Activated CD4-positive, alpha-beta T cell treated with anti-CD3 and anti-CD28 coated beads, Interleukin-2, amount 10 ng/mL, durations not matched to agents 24 days and 14 days (primary cell): ENCODE data around the gene TUBA3C. TPM values are rescaled to one million over a fixed set of nuclear protein-coding genes. Genes with fewer than 3 reads are reported as not detected.

Experiments
- DNase-seq: peaks from one replicate; pipeline ENCODE4 v3.0.0; 2022
- H3K27ac Mint-ChIP-seq: one replicate; pipeline ENCODE4 v1.8.0; 2022; ENCODE audit warnings: mild to moderate bottlenecking, mixed read lengths
- H3K27me3 Mint-ChIP-seq: one replicate; pipeline ENCODE4 v1.8.0; 2022; ENCODE audit warnings: mixed read lengths
- H3K36me3 Mint-ChIP-seq: one replicate; pipeline ENCODE4 v1.8.0; 2022; ENCODE audit warnings: low read depth, mild to moderate bottlenecking, mixed read lengths
- H3K4me1 Mint-ChIP-seq: one replicate; pipeline ENCODE4 v1.8.0; 2021; ENCODE audit warnings: mixed read lengths
- H3K4me3 Mint-ChIP-seq: one replicate; pipeline ENCODE4 v1.8.0; 2022; ENCODE audit warnings: mild to moderate bottlenecking, moderate library complexity, mixed read lengths
- H3K9me3 Mint-ChIP-seq: one replicate; pipeline ENCODE4 v1.8.0; 2021; ENCODE audit warnings: mixed read lengths
- intact Hi-C: fragments of 100-400 bp; cut with micrococcal nuclease; formaldehyde crosslinking; loops from one replicate; pipeline ENCODE4 v1.15.1; 2023
- total RNA-seq: library from RNA; stranded (reverse); gene quantifications from 2 replicates; pipeline ENCODE4 v1.2.3, GENCODE V29; 2022

TUBA3C gene
- total RNA-seq, 1 donor from 2014 or later: not detected

- Mint-ChIP-seq H3K36me3 (no peaks in the 10 kb centered on the region), H3K4me3 (no peak overlapping the region), H3K4me1 (no peaks in the 10 kb centered on the region), H3K27ac (no peak overlapping the region), H3K27me3 (no peaks in the 10 kb centered on the region), H3K9me3 (peaks cover 1% of the 10 kb centered on the region)
- intact Hi-C loops: no loop called here
- DNase-seq: no peak
Measured at GRCh38 chr13:19156013-19156825, 25.4 kb downstream of the TUBA3C start.

DNA sequence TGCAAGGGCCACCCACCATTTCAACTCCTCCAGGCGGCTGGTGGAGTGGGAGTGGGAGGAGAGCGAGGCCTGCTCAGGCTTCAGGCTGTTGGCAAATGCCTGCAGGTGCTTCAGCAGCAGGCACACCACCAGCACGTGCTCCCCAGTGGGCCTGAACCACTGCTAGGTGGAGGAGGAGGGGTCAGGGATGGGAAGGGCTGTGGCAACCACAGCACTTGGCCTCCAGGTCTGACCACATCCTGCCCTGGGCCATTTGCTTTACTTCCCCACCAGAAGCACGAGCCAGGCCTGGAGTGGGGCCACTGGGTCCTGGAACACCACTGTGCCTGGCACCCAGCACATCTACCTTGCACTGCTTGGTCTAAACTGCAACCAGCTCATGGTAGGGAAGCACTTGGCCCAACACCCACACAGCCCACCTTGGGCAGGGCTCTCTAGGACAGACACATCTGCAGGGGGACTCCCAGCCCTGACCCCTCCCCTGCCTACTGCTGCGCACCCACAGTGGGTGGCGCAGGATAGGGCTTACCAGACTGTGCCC, 26.2 kb downstream of the TUBA3C start:
- Mint-ChIP-seq H3K4me1 (no peaks in the 10 kb centered on the region), H3K27ac (no peak overlapping the region), H3K36me3 (no peaks in the 10 kb centered on the region), H3K9me3 (no peaks in the 10 kb centered on the region), H3K27me3 (no peaks in the 10 kb centered on the region), H3K4me3 (no peak overlapping the region)
- intact Hi-C loops: no loop called here
- DNase-seq: no peak

GRCh38 chr13:19154843-19155242, 26.8 kb downstream of the TUBA3C start:
- H3K27me3 Mint-ChIP-seq: no peaks in the 10 kb centered on the region
- H3K4me1 Mint-ChIP-seq: no peaks in the 10 kb centered on the region
- H3K27ac Mint-ChIP-seq: no peak overlapping the region
- no peaks in the 10 kb centered on the region for H3K9me3 Mint-ChIP-seq
- intact Hi-C loops: no loop called here
- DNase-seq: no peak
- H3K36me3 Mint-ChIP-seq: no peaks in the 10 kb centered on the region
- no peak overlapping the region for H3K4me3 Mint-ChIP-seq

- H3K4me3 Mint-ChIP-seq: no peak overlapping the region
- H3K4me1 Mint-ChIP-seq: no peaks in the 10 kb centered on the region
- H3K27me3 Mint-ChIP-seq: no peaks in the 10 kb centered on the region
- H3K36me3 Mint-ChIP-seq: no peaks in the 10 kb centered on the region
- H3K9me3 Mint-ChIP-seq: no peaks in the 10 kb centered on the region
- no peak for DNase-seq
- intact Hi-C loops: no loop called here
- H3K27ac Mint-ChIP-seq: no peak overlapping the region
Measured at GRCh38 chr13:19153782-19154450, 27.7 kb downstream of the TUBA3C start.

DNA sequence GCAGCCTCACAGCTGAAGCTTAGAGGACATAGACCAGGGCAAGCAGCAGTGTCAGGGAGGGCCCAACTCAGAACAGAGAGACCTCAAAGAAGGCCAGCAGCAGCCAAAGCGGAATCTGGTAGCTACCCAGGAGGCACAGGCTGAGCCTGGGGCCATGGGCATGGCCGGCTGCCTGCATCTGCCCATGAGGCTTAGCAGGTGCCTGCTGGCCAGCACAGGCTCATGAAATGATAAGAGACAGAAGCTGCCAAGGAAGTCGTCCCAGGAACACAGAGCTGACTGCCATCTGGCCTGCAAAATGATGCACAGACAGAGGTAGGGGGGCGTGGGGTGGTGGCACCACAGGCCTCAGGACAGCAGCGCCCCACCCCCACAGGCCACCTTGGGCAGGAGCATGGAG, 29.2 kb downstream of the TUBA3C start:
- Mint-ChIP-seq H3K4me3 (no peak overlapping the region), H3K9me3 (peaks cover 4% of the 10 kb centered on the region), H3K4me1 (no peaks in the 10 kb centered on the region), H3K36me3 (no peaks in the 10 kb centered on the region), H3K27ac (no peak overlapping the region), H3K27me3 (no peaks in the 10 kb centered on the region)
- no peak for DNase-seq
- intact Hi-C loops: no loop called here

DNA sequence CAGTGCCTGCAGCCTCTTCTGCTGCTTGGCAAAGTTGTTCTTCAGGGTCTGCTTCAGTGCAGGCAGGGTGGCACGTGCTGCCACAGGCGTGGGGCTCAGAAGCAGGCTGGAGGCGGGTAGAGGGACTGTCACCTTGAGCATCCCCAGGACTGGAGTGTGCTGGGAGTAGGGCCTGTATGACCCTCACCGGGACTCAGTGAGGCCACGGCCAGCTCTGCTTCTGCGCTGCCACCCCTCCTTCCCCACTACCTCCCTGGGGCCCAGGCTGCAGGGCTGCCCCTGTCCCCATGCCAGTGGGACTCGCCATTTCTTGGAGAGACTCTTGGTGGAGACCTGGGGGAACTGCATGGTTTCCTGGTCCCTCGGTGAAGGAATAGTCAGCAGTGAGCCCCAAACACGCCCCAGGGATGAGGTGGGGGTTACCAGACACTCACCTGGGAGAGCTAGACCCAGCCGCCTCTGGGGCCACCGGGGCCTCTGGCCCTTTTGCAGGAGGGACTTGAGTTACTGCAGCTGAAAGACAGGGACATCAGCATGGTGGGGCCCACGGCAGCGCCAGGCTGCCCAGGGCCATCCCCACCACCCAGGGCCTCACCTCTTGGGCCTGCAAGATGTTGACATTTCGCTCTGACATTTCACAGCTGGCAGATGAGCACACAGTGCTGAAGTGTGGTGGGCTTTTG, 29.9 kb downstream of the TUBA3C start:
- Mint-ChIP-seq H3K36me3 (no peaks in the 10 kb centered on the region), H3K27ac (no peak overlapping the region), H3K9me3 (peaks cover 4% of the 10 kb centered on the region), H3K27me3 (no peaks in the 10 kb centered on the region), H3K4me1 (no peaks in the 10 kb centered on the region), H3K4me3 (no peak overlapping the region)
- intact Hi-C loops: no loop called here
- no peak for DNase-seq

DNA sequence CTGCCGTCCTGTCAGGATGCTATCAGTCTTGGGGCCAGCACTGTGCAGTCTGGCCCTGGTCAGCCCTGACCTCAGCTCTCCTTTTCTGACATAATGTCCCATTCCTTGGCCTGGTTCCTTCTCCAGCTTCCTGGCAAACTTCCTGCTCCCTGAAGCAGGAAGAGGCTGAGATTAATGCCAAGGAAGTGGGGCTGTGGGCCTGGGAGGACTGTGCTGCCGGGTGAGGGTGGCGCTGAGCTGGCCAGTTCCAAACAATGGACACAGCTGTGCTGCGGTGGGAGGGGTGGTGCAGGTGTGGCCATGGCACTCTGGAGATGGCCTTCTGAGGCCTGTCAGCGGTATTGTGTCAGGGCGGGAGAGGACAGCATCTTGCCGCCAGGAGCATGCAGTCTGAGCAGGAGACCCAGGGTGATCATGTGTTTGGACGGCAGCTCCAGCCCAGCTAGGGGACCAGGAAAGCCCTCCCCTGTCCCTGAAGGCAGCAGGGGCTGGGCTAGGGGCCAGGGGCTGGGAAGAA, 30.9 kb downstream of the TUBA3C start:
- intact Hi-C loops: no loop called here
- no peak for DNase-seq
- no peaks in the 10 kb centered on the region for H3K36me3 Mint-ChIP-seq
- no peak overlapping the region for H3K27ac Mint-ChIP-seq
- H3K4me3 Mint-ChIP-seq: no peak overlapping the region
- peaks cover 4% of the 10 kb centered on the region for H3K9me3 Mint-ChIP-seq
- H3K4me1 Mint-ChIP-seq: no peaks in the 10 kb centered on the region
- H3K27me3 Mint-ChIP-seq: no peaks in the 10 kb centered on the region

DNA sequence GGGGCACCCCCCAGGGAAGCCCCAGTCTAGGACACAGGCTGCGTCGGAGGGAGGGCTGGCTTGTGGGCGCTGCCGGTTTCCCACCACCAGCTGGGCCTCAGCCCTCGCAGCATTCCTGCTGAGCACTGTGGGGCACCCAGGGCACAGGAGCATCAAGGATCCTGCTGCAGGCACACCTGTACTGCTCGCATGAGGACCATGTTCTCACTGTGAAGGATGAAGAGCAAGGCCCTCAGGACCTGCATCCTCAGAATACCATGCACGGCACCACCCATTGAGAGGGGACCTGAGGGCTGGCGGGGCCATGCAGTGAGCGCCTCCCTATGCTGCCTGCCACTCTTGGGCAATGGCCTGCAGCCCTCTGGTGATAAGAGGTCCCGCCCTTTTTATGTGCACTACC, 31.4 kb downstream of the TUBA3C start:
- intact Hi-C loops: no loop called here
- Mint-ChIP-seq H3K27ac (no peak overlapping the region), H3K4me1 (no peaks in the 10 kb centered on the region), H3K4me3 (no peak overlapping the region), H3K27me3 (no peaks in the 10 kb centered on the region), H3K36me3 (no peaks in the 10 kb centered on the region), H3K9me3 (peaks cover 4% of the 10 kb centered on the region)
- no peak for DNase-seq

- no peak overlapping the region for H3K27ac Mint-ChIP-seq
- H3K4me3 Mint-ChIP-seq: no peak overlapping the region
- H3K36me3 Mint-ChIP-seq: no peaks in the 10 kb centered on the region
- peaks cover 8% of the 10 kb centered on the region for H3K9me3 Mint-ChIP-seq
- H3K27me3 Mint-ChIP-seq: no peaks in the 10 kb centered on the region
- no peaks in the 10 kb centered on the region for H3K4me1 Mint-ChIP-seq
- no peak for DNase-seq
- intact Hi-C loops: no loop called here
Measured at GRCh38 chr13:19148561-19148960, 33.1 kb downstream of the TUBA3C start.
